HG03432 (cell line): ENCODE results near the gene PALM2AKAP2.

Source experiments
- ATAC-seq: cut with Tn5 transposase; IDR thresholded peaks from one replicate; pipeline ENCODE4 v1.9.1; 2021; ENCODE audit warnings: mild to moderate bottlenecking, moderate library complexity; ENCODE audit not compliant: unreplicated experiment

PALM2AKAP2 gene

DNA sequence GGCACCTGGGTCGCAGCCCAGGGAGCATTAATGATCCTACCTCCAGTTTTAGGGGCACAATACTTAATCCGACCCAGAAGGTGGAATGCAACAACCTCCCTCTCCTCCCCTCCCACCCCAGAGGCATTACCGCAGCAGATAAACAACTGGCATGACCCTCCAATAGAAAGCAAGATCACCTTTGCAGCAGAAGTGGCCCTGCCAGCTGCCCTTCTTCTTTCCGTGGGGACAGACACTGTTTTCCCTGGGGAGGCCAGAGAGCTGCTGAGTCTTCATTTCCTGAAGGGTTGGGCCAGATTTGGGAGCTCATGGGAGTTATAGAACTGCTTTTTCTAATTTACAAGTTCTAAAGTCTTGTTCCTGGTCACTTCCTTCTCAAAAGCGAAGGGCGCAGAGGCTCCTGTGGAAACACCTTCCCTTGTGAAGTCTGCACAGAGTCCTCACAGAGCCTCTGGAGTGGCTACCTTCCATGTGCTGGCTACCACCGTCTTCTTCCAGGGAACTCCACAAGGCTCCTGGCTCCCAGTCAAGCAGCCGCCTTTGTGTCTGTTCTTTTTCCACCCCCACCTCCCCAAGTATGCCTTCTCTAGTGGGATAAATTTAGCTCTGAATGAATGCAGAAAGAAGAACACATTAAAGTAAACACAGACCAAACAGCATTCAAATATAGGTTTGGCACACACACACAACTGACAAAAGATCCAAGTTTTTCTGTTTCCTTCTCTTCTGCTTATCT lies 8.0 kb upstream of the PALM2AKAP2 start:
- no peak for ATAC-seq

DNA sequence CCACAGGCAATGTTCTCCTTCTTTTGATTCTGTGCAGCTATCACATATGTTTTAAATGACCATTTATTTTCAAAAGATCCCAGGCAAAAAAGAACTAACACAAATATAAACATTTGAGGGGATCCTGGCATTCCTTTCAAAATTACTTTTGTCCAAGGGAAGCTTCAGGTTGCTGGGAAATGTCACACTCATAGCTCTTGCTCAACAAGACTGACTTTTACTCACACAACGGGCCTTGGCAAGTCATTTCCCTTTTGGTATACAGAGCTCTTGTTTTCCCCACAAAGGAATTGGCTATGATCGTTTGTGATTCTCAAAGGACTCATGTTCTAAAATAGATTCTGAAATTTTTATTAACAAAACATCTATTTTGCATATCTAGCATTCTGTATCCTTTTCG lies 4.5 kb upstream of the PALM2AKAP2 start:
- no peak for ATAC-seq

DNA sequence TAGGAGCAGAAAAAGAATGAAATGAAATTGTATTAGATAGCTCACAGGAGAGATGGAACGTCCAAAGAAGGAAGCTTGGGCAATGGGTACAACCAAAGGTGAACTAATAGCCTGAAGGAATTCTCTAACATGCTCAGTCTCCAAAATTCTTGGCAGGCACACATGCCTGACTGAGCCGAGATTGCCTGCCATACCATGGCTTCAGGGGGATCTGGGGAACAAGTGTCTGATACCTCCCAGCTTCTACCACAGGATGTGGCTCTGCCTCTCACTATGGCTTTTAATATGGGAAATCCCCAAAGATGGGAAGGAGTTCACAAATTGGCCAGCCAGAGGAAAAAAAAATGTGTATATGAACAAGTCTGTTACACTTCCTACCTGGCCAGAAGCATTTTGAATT lies 3.6 kb upstream of the PALM2AKAP2 start:
- ATAC-seq, result no peak

DNA sequence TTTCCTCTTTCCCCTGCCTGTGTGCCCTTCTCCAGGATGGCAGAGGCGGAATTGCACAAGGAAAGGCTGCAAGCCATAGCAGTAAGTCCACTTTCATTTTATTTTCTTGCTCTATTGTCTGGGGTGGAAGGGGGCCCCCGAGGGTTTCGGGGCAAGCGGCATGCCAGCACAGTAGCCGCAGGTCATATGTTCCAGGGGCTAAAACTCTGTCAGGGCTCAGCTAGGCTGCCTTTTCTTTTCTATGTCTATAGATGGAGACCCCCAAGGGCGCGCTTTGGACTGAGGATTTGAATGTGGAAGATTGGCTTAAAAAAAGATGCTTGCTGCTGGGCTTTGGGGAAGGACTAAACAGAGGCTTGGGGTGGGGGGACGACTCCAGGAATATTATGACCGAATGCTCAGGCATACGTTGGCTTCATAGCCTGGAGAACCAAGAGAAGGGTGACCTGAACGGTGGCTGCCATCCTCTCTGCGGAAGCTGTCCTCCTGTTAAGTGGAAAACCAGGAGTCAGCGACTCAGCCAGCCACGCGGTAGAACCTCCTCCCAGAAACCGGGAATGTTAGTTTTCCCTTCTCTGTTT lies 545 bp downstream of the PALM2AKAP2 start:
- no peak for ATAC-seq

DNA sequence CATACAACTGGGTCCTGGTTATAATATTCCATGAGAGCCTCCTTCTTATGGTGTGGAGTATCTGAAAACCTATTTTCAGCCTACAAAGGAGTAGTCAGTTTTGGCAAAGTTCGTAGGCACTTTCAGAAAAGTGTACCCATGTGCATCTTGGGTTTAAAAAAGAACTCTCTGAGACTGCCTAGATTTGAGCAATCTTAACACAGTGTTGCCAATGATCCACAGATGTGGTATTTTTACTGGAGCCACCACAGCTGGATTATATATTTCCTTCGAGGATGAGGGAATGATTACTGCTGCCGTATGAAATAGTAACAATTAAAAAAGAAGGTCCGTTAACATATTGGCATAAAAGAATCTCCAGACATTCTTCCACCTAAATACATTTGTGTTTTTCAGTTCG lies 1.1 kb downstream of the PALM2AKAP2 start:
- ATAC-seq, result no peak

DNA sequence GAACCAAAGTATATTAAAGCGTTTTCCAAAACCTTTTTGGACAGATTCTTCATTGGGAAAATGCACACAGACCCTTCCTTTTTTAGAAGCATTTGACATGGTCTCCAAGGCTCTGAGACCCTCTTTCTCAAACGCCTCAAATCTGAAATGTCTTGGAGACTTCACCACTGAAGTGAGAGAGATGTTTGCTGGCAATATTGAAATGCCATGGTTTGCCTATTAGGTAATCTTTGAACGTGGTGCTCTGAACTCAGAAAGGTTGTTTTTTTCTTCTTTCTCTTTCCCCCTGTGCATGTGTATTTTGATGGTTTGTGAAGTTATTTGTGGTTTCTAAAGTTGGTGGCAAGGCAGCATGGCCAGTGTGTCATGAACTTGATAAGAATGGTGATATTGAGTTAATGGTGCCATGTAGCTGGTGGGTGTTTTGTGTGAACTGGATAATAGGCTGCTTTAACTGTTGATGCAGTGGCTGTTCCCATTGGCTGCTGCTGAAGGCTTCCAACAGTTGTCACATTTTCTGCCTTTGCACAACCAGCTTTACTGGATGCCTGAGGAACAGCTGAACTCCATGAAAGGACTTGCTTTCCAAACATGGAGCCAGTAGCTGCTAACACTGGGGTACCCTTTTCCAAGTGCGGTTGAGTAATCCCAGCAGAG lies 1.7 kb downstream of the PALM2AKAP2 start:
- ATAC-seq, result no peak

DNA sequence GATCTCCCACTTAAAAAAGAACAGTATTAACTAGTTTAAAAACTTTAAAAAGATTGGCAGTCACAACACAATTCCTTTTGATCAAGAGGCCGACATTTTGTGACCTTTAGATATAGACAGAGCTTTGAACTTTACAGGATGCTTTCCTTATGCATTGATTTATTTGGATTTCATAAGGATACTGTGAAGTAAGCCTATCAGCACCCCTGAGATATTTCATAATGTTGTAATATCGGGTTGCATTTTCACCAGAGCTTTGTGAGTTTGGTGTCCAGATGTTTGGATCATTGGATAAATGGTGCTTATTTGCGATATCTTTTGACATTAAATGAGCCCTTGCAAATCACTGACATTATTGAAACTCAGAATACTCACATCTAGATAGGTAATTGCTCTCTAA lies 7.7 kb downstream of the PALM2AKAP2 start:
- no peak for ATAC-seq

DNA sequence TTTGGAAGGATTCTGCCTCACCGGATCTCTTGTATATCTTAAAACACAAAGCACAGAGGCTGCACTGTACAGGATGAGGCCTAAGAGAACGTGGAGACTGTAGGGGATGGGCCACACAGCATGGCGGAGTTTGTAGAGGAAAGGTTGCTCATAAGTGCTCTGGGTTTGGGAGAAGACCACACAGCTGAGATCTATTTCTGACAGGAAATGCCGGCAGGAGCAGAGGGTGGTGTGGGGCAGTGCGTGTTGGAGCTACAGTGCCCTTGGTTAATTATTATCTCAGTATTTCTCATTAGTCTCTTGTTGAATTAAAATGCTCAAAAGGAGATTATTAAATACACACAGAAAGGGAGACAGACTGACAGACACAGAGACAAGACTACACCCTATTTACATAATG lies 9.6 kb downstream of the PALM2AKAP2 start:
- ATAC-seq, result no peak

DNA sequence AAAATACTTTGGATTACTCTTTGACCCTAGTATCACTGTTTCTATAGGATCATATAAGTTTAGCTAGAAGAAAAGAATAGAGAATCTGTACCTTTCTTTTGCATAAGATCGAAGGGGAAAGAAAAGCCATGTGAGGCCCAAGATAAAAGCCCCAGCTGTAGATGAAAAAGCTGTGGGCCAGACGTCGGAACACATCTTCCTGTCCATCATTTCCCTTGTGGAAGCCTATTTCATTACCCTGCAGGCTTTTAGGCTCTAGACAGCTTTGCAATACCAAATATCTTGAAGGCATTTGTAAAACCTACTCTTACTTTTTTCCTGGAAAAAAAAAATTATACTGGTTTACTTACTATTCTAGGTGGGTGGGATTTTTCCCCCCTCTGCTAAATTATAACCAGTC lies 10.0 kb downstream of the PALM2AKAP2 start:
- no peak for ATAC-seq

DNA sequence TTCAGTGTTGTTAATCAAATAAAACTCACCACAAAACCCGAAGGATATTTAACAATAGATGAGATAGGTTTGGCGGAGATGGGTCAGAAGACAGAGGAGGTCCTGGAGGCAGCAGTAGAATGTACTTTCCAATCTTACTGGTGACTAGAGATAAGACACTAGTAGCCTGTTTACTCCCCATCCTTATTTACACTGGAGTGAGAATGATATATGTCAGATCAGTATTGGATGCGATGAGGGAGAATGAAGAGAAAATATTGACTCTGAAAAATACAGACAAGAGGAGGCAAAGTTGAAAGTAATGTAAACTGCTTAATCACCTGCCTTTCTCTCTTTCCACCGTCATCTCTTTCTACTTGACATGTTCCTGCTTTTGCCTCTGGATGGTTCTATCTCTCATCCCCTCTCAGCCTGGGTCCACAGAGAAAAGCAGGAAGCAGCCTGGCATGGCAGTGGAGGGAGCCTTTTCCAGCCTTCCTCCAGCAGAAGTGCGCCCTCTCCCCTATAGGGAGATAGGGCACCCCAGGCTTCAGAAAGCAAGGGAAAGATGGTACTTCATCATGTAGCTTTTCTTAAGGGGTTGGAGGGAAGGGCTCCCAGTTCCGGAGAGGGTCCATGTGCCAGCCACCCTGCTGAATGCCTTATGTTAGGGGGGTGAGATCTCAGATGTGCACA lies 11.1 kb downstream of the PALM2AKAP2 start:
- ATAC-seq, result no peak

DNA sequence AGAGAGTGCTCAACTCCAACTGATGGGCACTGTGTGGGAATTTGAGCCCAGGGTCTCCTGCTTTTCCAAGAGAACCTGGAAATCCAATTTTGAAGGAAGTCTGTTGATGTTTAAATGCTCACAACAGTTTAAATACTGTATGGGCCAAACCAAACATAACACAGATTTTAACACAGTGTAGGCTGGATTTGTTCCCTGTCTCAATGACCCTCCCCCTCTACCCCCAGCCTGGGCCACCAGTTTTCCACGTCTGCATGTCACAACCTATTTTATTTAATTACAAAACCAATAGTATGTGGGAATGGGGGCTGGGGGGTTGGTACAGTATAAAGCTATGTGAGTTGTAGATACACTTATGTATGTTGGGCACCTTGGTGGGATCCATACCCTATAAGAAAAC lies 11.7 kb downstream of the PALM2AKAP2 start:
- ATAC-seq, result no peak

DNA sequence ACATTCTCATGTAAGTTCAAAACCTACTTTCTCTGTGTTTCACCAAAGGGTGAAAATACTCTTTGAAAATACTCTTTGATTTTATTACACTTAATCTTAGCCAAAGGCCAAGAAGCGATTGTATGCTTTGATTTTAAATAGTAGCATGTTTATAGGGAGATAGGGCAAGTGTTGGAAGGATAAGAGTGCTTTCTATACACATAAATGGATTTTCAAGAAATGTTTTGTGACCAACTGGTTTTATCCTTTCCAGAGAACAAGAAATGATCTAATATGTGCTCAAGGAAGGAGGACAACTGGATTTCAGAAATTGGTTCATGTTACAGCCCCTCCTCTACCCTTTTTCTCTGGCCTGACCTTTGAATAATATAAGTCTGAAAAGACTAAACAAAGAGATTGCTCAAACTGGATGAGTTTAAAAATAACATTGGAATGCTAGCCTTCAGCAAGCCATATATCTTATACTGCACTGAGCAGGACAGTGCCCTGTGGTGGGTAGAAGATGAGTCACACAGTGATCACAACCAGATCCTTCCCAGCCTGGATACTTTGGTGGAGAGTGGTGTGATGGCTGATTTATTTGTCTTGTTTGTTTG lies 13.1 kb downstream of the PALM2AKAP2 start:
- ATAC-seq, result no peak

DNA sequence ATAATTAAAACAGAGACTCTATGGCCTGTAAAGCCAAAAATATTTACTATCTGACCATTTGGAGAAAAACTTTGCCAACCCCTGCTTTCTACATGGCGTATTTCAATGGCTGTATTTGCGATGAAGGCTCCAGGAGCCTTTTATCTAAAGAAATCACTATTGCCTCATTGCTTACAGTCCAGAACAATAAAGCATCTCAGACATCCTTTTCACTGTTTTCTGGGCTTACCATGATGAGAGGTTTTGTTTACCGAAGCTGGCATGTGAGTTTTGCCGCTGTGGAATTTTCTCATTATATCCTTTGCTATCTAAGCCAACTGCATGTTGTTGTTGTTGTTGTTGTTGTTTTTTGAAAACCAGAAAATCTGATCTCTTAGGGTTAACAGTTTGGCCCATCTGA lies 13.9 kb downstream of the PALM2AKAP2 start:
- ATAC-seq, result no peak

DNA sequence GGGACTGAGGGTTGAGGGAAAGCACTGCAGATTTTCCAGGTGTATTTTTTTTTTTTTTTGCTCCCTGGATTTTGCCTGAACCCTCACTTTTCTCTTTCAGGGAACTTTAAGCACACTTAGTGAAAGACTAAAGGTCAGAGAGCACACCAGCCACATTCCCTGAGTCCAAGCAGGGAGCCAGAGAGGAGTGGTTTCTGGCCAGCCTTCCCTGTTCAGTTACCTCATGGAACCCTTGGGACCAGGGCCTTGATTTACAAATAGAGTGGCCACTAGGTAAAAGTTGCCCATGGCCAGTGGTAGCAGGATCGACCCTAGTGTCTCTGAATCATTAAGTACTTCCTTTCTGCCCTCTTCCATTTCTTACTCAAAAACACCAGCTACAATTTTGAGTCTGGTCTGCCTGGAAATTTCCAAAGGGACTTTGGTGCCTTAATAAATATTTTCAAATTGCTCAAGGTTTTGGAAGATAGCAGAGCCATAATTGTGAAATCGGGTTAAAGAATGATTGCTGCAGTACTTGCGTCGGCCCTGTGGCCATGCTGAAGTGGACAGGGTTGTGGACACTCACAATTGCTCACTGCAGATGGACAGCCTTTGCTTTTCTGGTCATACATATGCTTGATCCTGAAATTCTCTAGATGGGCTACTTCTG lies 14.5 kb downstream of the PALM2AKAP2 start:
- ATAC-seq, result no peak

DNA sequence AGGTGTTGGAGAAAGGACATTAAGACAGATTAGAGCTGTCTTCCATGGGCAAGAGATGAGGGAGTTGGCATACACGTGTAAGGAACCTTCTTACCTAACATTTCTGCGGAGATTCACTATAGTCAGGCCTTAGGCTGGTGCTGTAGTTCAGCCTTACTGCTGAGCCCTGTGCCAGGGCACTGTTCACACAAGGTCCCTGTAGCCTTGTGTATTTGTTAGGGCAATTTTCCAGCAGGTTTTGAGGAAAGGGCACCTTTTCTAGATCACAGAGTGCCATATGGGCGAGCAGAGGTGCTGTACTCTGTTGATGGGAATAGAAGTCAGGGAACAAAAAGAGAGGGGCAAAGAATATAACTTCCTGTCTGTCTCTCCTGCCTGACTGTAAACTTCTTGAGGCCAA lies 15.6 kb downstream of the PALM2AKAP2 start:
- ATAC-seq, result no peak

DNA sequence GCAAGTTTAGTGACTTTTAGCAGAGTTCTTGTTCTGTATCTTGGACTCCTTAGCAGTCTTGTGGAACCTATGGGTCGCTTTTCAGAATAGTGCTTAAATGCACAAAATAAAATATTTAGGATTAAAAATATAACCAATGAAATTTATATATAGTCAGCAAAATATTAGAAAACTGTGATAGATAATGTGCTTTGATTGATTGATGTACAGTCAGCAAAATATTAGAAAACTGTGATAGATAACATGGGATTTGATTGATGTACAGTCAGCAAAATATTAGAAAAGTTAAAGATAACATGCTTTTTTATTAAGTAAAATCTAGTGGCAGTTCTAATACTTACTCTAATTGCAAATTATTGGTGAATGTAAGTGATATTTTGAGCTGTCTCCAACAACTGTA lies 16.1 kb downstream of the PALM2AKAP2 start:
- no peak for ATAC-seq

DNA sequence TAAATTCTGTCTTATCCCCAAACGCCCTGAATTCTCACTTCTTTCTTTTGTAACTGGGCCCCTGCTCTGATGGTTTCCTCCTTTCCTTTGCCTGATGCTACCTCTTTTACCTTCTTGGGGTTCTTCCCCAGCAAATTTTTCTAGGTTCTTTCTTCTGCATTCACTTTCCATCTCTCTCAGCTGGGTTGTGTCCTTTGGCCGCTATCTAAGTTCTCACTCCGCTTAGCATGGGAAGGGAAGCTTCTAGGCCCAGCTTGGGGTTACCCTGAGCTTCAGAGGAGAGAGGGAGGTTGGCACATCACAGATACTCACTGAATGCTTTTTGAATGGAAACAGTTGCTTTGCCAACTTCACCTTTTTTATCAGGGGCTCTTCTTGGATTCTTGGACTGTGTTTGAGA lies 17.0 kb downstream of the PALM2AKAP2 start:
- ATAC-seq, result no peak

DNA sequence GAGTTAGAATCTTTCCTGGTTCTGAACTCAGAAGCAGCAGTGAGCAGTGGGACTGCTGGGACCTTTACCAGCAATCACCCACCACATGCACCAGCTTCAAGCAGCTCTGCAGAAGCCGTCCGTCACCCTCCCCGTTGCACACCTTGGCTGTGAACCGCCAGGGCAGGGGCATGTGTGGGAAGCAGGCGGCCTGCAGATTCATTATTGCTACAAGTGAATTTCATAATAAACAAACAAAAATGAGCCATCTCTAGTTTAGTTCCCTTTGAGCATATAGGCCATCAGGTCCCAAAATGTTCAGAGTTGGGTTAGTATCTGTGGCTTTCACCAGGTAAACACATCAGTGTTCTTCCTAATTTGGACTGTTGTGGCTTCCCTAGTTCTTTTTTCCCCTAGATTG lies 17.5 kb downstream of the PALM2AKAP2 start:
- no peak for ATAC-seq

DNA sequence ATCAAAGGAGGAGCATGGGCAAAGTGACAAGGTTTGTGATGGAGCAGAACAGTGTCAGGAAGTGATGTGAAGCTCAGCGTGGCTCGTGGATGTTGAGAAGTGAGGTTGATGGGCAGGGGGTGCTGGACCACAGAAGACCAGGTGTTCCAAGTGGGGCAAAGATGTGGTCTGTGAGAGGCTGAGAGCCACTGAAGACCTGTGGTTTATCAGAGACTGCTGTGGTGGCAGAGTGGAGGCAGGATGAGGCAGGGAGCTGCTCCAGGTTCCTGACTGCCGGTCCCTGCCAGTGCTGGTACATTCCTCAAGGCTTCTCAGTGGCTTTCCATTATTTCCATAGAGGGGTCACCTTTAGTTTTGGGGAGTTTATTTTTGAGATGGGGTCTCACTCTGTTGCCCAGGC lies 19.1 kb downstream of the PALM2AKAP2 start:
- ATAC-seq, result no peak

DNA sequence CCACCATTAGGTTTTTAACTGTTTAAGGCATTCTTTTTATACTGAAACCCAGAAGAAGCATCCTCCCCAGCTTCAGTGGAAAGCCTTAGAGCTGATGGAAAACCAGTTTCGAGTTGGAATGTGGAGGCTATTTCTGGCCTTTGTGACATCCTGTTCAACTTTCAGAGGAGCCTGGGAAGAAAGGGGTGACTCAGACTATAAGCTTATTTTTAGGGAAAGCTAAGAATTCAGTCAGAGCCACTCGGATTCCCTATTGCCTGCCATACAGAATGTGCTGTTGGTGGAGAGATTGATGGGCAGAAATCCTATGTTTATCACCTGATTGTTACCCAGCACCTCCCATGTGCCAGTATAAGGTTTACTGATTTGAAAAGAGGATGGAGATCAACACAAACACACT lies 19.8 kb downstream of the PALM2AKAP2 start:
- no peak for ATAC-seq

DNA sequence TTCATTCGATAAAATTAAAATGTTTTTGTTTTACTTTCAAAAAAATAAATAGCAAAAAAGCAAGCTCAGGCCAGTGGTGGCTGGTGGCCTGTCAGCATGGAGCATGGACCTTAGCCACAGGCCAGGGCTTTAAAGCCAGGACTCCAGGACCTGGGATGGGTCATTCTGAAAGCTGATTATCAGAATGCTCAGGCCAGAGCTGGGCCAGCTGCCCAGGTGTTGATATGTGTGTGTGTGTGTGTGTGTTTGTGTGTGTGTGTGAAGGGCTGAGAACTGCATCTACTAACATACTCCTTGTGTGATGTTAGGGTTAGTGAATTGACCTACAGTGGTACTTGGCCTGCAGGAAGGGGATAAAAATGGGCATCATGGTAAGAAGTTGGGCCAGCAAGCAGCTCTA lies 21.5 kb downstream of the PALM2AKAP2 start:
- no peak for ATAC-seq
